B cell (primary cell): Measurements from ENCODE around the gene MPZL1. TPM values are rescaled to one million over a fixed set of nuclear protein-coding genes. Genes with fewer than 3 reads are reported as not detected.

Source experiments
- ATAC-seq: fragments of 200-7000 bp; cut with Tn5 transposase; one replicate; pipeline ENCODE4 v1.10.0; 2021; ENCODE audit warnings: low read depth, mild to moderate bottlenecking, moderate number of reproducible peaks, moderate library complexity
- CTCF ChIA-PET: fragments of 350-600 bp; sonication (Branson Sonifier 250); formaldehyde crosslinking; loops from one replicate; lab custom pipeline; 2021; ENCODE audit warnings: antibody characterized with exemption, inconsistent platforms; lab: Charles Lee
- POLR2A ChIA-PET: fragments of 350-600 bp; sonication (Branson Sonifier 250); formaldehyde crosslinking; loops from one replicate; lab custom pipeline; 2021; ENCODE audit warnings: antibody characterized with exemption; lab: Charles Lee
- DNase-seq: peaks from one replicate; pipeline ENCODE4 v3.0.0; 2013
- H2AFZ ChIP-seq: 2 replicates; pipeline ENCODE4 v1.6.1; 2012; ENCODE audit warnings: mild to moderate bottlenecking, low read depth, low read length; ENCODE audit not compliant: insufficient read depth, poor library complexity, severe bottlenecking
- H3K27ac ChIP-seq, 2 donors: 1 replicate in 1 of 2; 2 replicates in 1 of 2; pipeline ENCODE4 v1.5.1; 2012 to 2013; ENCODE audit warnings: low read length in 2 of 2, mild to moderate bottlenecking in 2 of 2, moderate library complexity in 1 of 2
- H3K27me3 ChIP-seq, 4 experiments: fragments of 200-600 bp in 1 of 4; sonication (generic) in 1 of 4; replicated peaks in 1 of 4; 1 replicate in 2 of 4; 2 replicates in 2 of 4; pipeline versions ENCODE4 v1.6.1 to v1.7.0; 2013 to 2016; ENCODE audit warnings: low read length in 3 of 4, mild to moderate bottlenecking in 2 of 4, mixed read lengths in 1 of 4, moderate library complexity in 1 of 4; ENCODE audit not compliant: insufficient read depth in 4 of 4, control insufficient read depth in 3 of 4; ENCODE audit errors: control extremely low read depth in 1 of 4
- H3K36me3 ChIP-seq, 2 experiments: replicated peaks in 1 of 2; 1 replicate in 1 of 2; 2 replicates in 1 of 2; pipeline versions ENCODE4 v1.6.1 to v1.7.1; 2013; ENCODE audit warnings: low read length in 1 of 2; ENCODE audit not compliant: insufficient read depth in 2 of 2, control insufficient read depth in 1 of 2; ENCODE audit errors: control extremely low read depth in 1 of 2, extremely low read depth in 1 of 2
- H3K4me1 ChIP-seq, 2 donors: fragments of 200-600 bp in 1 of 2; sonication (generic) in 1 of 2; 1 replicate in 1 of 2; 2 replicates in 1 of 2; pipeline versions ENCODE4 v1.5.1 to v1.6.1; 2013 to 2017; ENCODE audit warnings: low read length in 2 of 2; ENCODE audit not compliant: control insufficient read depth in 2 of 2, insufficient read depth in 2 of 2
- H3K4me2 ChIP-seq: replicated peaks from 2 replicates; pipeline ENCODE3; 2012; ENCODE audit warnings: mild to moderate bottlenecking, low read depth, low read length; ENCODE audit not compliant: poor library complexity, severe bottlenecking
- H3K4me3 ChIP-seq, 5 experiments: fragments of 200-600 bp in 1 of 5; sonication (generic) in 1 of 5; 1 replicate in 3 of 5; 2 replicates in 2 of 5; pipeline versions ENCODE4 v1.5.1 to v1.7.0; 2011 to 2016; ENCODE audit warnings: low read length in 4 of 5, mild to moderate bottlenecking in 4 of 5, low read depth in 2 of 5, control low read depth in 1 of 5, moderate library complexity in 1 of 5; ENCODE audit not compliant: insufficient read depth in 1 of 5; ENCODE audit errors: control extremely low read depth in 1 of 5, extremely low read depth in 1 of 5
- H3K79me2 ChIP-seq: fragments of 200-600 bp; sonication (generic); one replicate; pipeline ENCODE4 v1.6.0; 2016; ENCODE audit warnings: low read length; ENCODE audit not compliant: control insufficient read depth, insufficient read depth
- H3K9ac ChIP-seq: fragments of 200-600 bp; sonication (generic); 2 replicates; pipeline ENCODE4 v1.6.1; 2017; ENCODE audit warnings: mild to moderate bottlenecking, low read length, moderate library complexity
- H3K9me3 ChIP-seq, 3 donors: one replicate each; pipeline versions ENCODE4 v1.6.1 to v1.7.1; 2013; ENCODE audit warnings: low read length in 2 of 3; ENCODE audit not compliant: control insufficient read depth in 2 of 3, insufficient read depth in 1 of 3; ENCODE audit errors: control extremely low read depth in 1 of 3
- H4K20me1 ChIP-seq: 2 replicates; pipeline ENCODE4 v1.6.0; 2012; ENCODE audit warnings: mild to moderate bottlenecking, low read length; ENCODE audit not compliant: insufficient read depth, control insufficient read depth, poor library complexity, severe bottlenecking
- H3K27ac Mint-ChIP-seq: one replicate; pipeline ENCODE4 v1.8.0; 2021; ENCODE audit warnings: mixed read lengths
- H3K27me3 Mint-ChIP-seq: one replicate; pipeline ENCODE4 v1.8.0; 2021; ENCODE audit warnings: mixed read lengths
- H3K4me1 Mint-ChIP-seq: one replicate; pipeline ENCODE4 v1.8.0; 2021; ENCODE audit warnings: mixed read lengths
- H3K4me3 Mint-ChIP-seq: one replicate; pipeline ENCODE4 v1.8.0; 2021; ENCODE audit warnings: mixed read lengths
- H3K9me3 Mint-ChIP-seq: one replicate; pipeline ENCODE4 v1.8.0; 2022; ENCODE audit warnings: mixed read lengths; ENCODE audit not compliant: insufficient read depth
- CTCF ChIP-seq: fragments of 200-600 bp; IDR thresholded peaks from one replicate; pipeline ENCODE4 v1.8.0; 2022; ENCODE audit warnings: antibody characterized with exemption, mild to moderate bottlenecking
- EZH2 ChIP-seq: IDR thresholded peaks from 2 replicates; pipeline ENCODE4 v1.6.1; 2012; ENCODE audit warnings: borderline replicate concordance, low read depth, mild to moderate bottlenecking, moderate library complexity, low read length; ENCODE audit not compliant: insufficient read depth, poor library complexity, severe bottlenecking
- WGBS: methylation state at CpG from one replicate; pipeline ENCODE4 v1.1.5; 2013; ENCODE audit warnings: missing lambda C conversion rate; ENCODE audit not compliant: insufficient coverage; 5-methylcytosine and 5-hydroxymethylcytosine counted together
- intact Hi-C: fragments of 100-400 bp; cut with micrococcal nuclease; formaldehyde crosslinking; loops from one replicate; pipeline ENCODE4 v1.10.0; 2022
- polyA plus RNA-seq: library from polyadenylated mRNA; depleted of rRNA; stranded (reverse); fragments of >200 nt; gene quantifications from 2 replicates; pipeline ENCODE4 v1.2.3, GENCODE V29; 2012
- total RNA-seq, 2 donors: library from RNA; stranded (reverse); fragments of 120-200 nt in 1 of 2; gene quantifications; 1 replicate in 1 of 2; 2 replicates in 1 of 2; pipeline versions ENCODE4 v1.2.3 to v1.2.4, GENCODE V29; 2013 to 2022

Gene MPZL1
- total and polyA plus RNA-seq, 2 donors (not counting 1 experiment from before 2014, with no cell fraction given): 15.4 to 27.7 TPM

GRCh38 chr1:167795810-167796740 lies 74.3 kb downstream of the MPZL1 start:
- ATAC-seq (no peak), DNase-seq (no peak)
- Mint-ChIP-seq H3K4me3 (no peak overlapping the region), H3K27ac (no peak overlapping the region), H3K9me3 (no peaks in the 10 kb centered on the region), H3K27me3 (no peaks in the 10 kb centered on the region), H3K4me1 (no peaks in the 10 kb centered on the region)
- WGBS: 82% methylated on average over 5 of the region's 10 CpGs
- TF ChIP-seq CTCF (no peak), EZH2 (no peak)
- H3K4me3 ChIP-seq: no peak overlapping the region
- H3K4me1 ChIP-seq: no peaks in the 10 kb centered on the region
- H2AFZ ChIP-seq: no peak overlapping the region
- H3K79me2 ChIP-seq: no peaks in the 10 kb centered on the region
- H3K27ac ChIP-seq: no peak overlapping the region
- intact Hi-C loops: no loop called here
- no peak overlapping the region for H3K9ac ChIP-seq
- H3K36me3 ChIP-seq: no peaks in the 10 kb centered on the region
- CTCF ChIA-PET: interaction anchor here (0.6 to 1.4 kb wide), 2 partner anchors 81 to 330 kb away, joined by 3 to 4 read pairs; no protein-coding TSS in a partner anchor
- H3K4me2 ChIP-seq: no peak overlapping the region
- no peaks in the 10 kb centered on the region for H3K27me3 ChIP-seq
- no peaks in the 10 kb centered on the region for H4K20me1 ChIP-seq
- no peaks in the 10 kb centered on the region for H3K9me3 ChIP-seq
- POLR2A ChIA-PET: no interaction called here

- TF ChIP-seq CTCF: no peak
- TF ChIP-seq EZH2: no peak
- Mint-ChIP-seq H3K27me3 (no peaks in the 10 kb centered on the region), H3K4me3 (no peak overlapping the region), H3K9me3 (no peaks in the 10 kb centered on the region), H3K27ac (no peak overlapping the region), H3K4me1 (no peaks in the 10 kb centered on the region)
- Histone ChIP-seq H3K9me3 (no peaks in the 10 kb centered on the region), H3K9ac (no peak overlapping the region), H3K4me2 (no peak overlapping the region), H3K4me1 (no peaks in the 10 kb centered on the region), H3K36me3 (no peaks in the 10 kb centered on the region), H3K79me2 (no peaks in the 10 kb centered on the region), H3K27me3 (no peaks in the 10 kb centered on the region), H3K27ac (no peak overlapping the region), H3K4me3 (no peak overlapping the region), H4K20me1 (no peaks in the 10 kb centered on the region), H2AFZ (no peak overlapping the region)
- intact Hi-C loops: no loop called here
- ChIA-PET CTCF (interaction anchor here (0.8 to 1.6 kb wide), 2 partner anchors 110 to 193 kb away, joined by 5 to 9 read pairs; no protein-coding TSS in a partner anchor), POLR2A (no interaction called here)
- DNase-seq (no peak), ATAC-seq (no peak)
- WGBS: 0% methylated on average over 1 of the region's 2 CpGs
These were observed 75.2 kb downstream of the MPZL1 start for GRCh38 chr1:167797015-167797414.
